B cell (primary cell): ENCODE data around the gene MRPL24. TPM values are rescaled to one million over a fixed set of nuclear protein-coding genes. Genes with fewer than 3 reads are reported as not detected.

Experiments used
- ATAC-seq: fragments of 200-7000 bp; cut with Tn5 transposase; one replicate; pipeline ENCODE4 v1.10.0; 2021; ENCODE audit warnings: low read depth, mild to moderate bottlenecking, moderate number of reproducible peaks, moderate library complexity
- CTCF ChIA-PET: fragments of 350-600 bp; sonication (Branson Sonifier 250); formaldehyde crosslinking; loops from one replicate; lab custom pipeline; 2021; ENCODE audit warnings: antibody characterized with exemption, inconsistent platforms; lab: Charles Lee
- POLR2A ChIA-PET: fragments of 350-600 bp; sonication (Branson Sonifier 250); formaldehyde crosslinking; loops from one replicate; lab custom pipeline; 2021; ENCODE audit warnings: antibody characterized with exemption; lab: Charles Lee
- DNase-seq: peaks from one replicate; pipeline ENCODE4 v3.0.0; 2013
- H2AFZ ChIP-seq: 2 replicates; pipeline ENCODE4 v1.6.1; 2012; ENCODE audit warnings: mild to moderate bottlenecking, low read depth, low read length; ENCODE audit not compliant: insufficient read depth, poor library complexity, severe bottlenecking
- H3K27ac ChIP-seq, 2 donors: 1 replicate in 1 of 2; 2 replicates in 1 of 2; pipeline ENCODE4 v1.5.1; 2012 to 2013; ENCODE audit warnings: low read length in 2 of 2, mild to moderate bottlenecking in 2 of 2, moderate library complexity in 1 of 2
- H3K27me3 ChIP-seq, 4 experiments: fragments of 200-600 bp in 1 of 4; sonication (generic) in 1 of 4; replicated peaks in 1 of 4; 1 replicate in 2 of 4; 2 replicates in 2 of 4; pipeline versions ENCODE4 v1.6.1 to v1.7.0; 2013 to 2016; ENCODE audit warnings: low read length in 3 of 4, mild to moderate bottlenecking in 2 of 4, mixed read lengths in 1 of 4, moderate library complexity in 1 of 4; ENCODE audit not compliant: insufficient read depth in 4 of 4, control insufficient read depth in 3 of 4; ENCODE audit errors: control extremely low read depth in 1 of 4
- H3K36me3 ChIP-seq, 2 experiments: replicated peaks in 1 of 2; 1 replicate in 1 of 2; 2 replicates in 1 of 2; pipeline versions ENCODE4 v1.6.1 to v1.7.1; 2013; ENCODE audit warnings: low read length in 1 of 2; ENCODE audit not compliant: insufficient read depth in 2 of 2, control insufficient read depth in 1 of 2; ENCODE audit errors: control extremely low read depth in 1 of 2, extremely low read depth in 1 of 2
- H3K4me1 ChIP-seq, 2 donors: fragments of 200-600 bp in 1 of 2; sonication (generic) in 1 of 2; 1 replicate in 1 of 2; 2 replicates in 1 of 2; pipeline versions ENCODE4 v1.5.1 to v1.6.1; 2013 to 2017; ENCODE audit warnings: low read length in 2 of 2; ENCODE audit not compliant: control insufficient read depth in 2 of 2, insufficient read depth in 2 of 2
- H3K4me2 ChIP-seq: replicated peaks from 2 replicates; pipeline ENCODE3; 2012; ENCODE audit warnings: mild to moderate bottlenecking, low read depth, low read length; ENCODE audit not compliant: poor library complexity, severe bottlenecking
- H3K4me3 ChIP-seq, 5 experiments: fragments of 200-600 bp in 1 of 5; sonication (generic) in 1 of 5; 1 replicate in 3 of 5; 2 replicates in 2 of 5; pipeline versions ENCODE4 v1.5.1 to v1.7.0; 2011 to 2016; ENCODE audit warnings: low read length in 4 of 5, mild to moderate bottlenecking in 4 of 5, low read depth in 2 of 5, control low read depth in 1 of 5, moderate library complexity in 1 of 5; ENCODE audit not compliant: insufficient read depth in 1 of 5; ENCODE audit errors: control extremely low read depth in 1 of 5, extremely low read depth in 1 of 5
- H3K79me2 ChIP-seq: fragments of 200-600 bp; sonication (generic); one replicate; pipeline ENCODE4 v1.6.0; 2016; ENCODE audit warnings: low read length; ENCODE audit not compliant: control insufficient read depth, insufficient read depth
- H3K9ac ChIP-seq: fragments of 200-600 bp; sonication (generic); 2 replicates; pipeline ENCODE4 v1.6.1; 2017; ENCODE audit warnings: mild to moderate bottlenecking, low read length, moderate library complexity
- H3K9me3 ChIP-seq, 3 donors: one replicate each; pipeline versions ENCODE4 v1.6.1 to v1.7.1; 2013; ENCODE audit warnings: low read length in 2 of 3; ENCODE audit not compliant: control insufficient read depth in 2 of 3, insufficient read depth in 1 of 3; ENCODE audit errors: control extremely low read depth in 1 of 3
- H4K20me1 ChIP-seq: 2 replicates; pipeline ENCODE4 v1.6.0; 2012; ENCODE audit warnings: mild to moderate bottlenecking, low read length; ENCODE audit not compliant: insufficient read depth, control insufficient read depth, poor library complexity, severe bottlenecking
- H3K27ac Mint-ChIP-seq: one replicate; pipeline ENCODE4 v1.8.0; 2021; ENCODE audit warnings: mixed read lengths
- H3K27me3 Mint-ChIP-seq: one replicate; pipeline ENCODE4 v1.8.0; 2021; ENCODE audit warnings: mixed read lengths
- H3K4me1 Mint-ChIP-seq: one replicate; pipeline ENCODE4 v1.8.0; 2021; ENCODE audit warnings: mixed read lengths
- H3K4me3 Mint-ChIP-seq: one replicate; pipeline ENCODE4 v1.8.0; 2021; ENCODE audit warnings: mixed read lengths
- H3K9me3 Mint-ChIP-seq: one replicate; pipeline ENCODE4 v1.8.0; 2022; ENCODE audit warnings: mixed read lengths; ENCODE audit not compliant: insufficient read depth
- EZH2 ChIP-seq: IDR thresholded peaks from 2 replicates; pipeline ENCODE4 v1.6.1; 2012; ENCODE audit warnings: borderline replicate concordance, low read depth, mild to moderate bottlenecking, moderate library complexity, low read length; ENCODE audit not compliant: insufficient read depth, poor library complexity, severe bottlenecking
- WGBS: methylation state at CpG from one replicate; pipeline ENCODE4 v1.1.5; 2013; ENCODE audit warnings: missing lambda C conversion rate; ENCODE audit not compliant: insufficient coverage; 5-methylcytosine and 5-hydroxymethylcytosine counted together
- intact Hi-C: fragments of 100-400 bp; cut with micrococcal nuclease; formaldehyde crosslinking; loops from one replicate; pipeline ENCODE4 v1.10.0; 2022
- polyA plus RNA-seq: library from polyadenylated mRNA; depleted of rRNA; stranded (reverse); fragments of >200 nt; gene quantifications from 2 replicates; pipeline ENCODE4 v1.2.3, GENCODE V29; 2012
- total RNA-seq, 2 donors: library from RNA; stranded (reverse); fragments of 120-200 nt in 1 of 2; gene quantifications; 1 replicate in 1 of 2; 2 replicates in 1 of 2; pipeline versions ENCODE4 v1.2.3 to v1.2.4, GENCODE V29; 2013 to 2022
- TF ChIP-seq, protein P1 (sequence below): fragments of 200-600 bp; IDR thresholded peaks from one replicate; pipeline ENCODE4 v1.8.0; 2022; ENCODE audit warnings: antibody characterized with exemption, mild to moderate bottlenecking

The MRPL24 gene
- total and polyA plus RNA-seq, 2 donors (not counting 1 experiment from before 2014, with no cell fraction given) = 34.6 to 39.4 TPM

DNA sequence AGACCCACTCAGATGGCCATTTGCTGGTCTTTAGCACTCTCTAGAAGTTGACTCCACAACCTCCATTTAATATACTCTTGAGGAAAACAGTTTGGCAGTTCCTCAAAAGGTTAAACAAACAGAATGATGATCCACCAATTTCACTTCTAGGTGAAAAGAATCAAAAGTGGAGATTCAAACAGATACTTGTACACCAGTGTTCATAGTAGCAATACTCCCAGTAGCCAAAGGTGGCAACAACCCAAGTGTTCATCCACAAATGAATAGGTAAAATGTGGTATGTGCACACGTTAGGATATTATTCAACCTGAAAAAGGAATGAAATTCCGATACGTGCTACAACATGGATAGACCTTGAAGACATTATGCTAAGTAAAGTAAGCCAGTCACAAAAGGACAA, 32.7 kb upstream of the MRPL24 start:
- DNase-seq (no peak), ATAC-seq (no peak)
- no peaks in the 10 kb centered on the region for H3K27me3 Mint-ChIP-seq
- H3K36me3 ChIP-seq = peaks cover 5 to 30% of the 10 kb centered on the region in 2 experiments
- peaks cover 97% of the 10 kb centered on the region for H3K79me2 ChIP-seq
- H3K4me1 ChIP-seq = peaks cover 15 to 17% of the 10 kb centered on the region in 2 donors
- H3K27ac Mint-ChIP-seq = no peak overlapping the region
- no peaks in the 10 kb centered on the region for H3K27me3 ChIP-seq
- CTCF ChIA-PET = interaction anchor here (2.5 kb wide), 1 partner anchor 83 kb away, joined by 8 read pairs; no protein-coding TSS in a partner anchor
- no peak overlapping the region for H3K9ac ChIP-seq
- no peak overlapping the region for H2AFZ ChIP-seq
- H3K4me3 ChIP-seq = no peak overlapping the region
- H3K4me2 ChIP-seq = no peak overlapping the region
- intact Hi-C loops = no loop called here
- 89% methylated on average over 3 of the region's 3 CpGs for WGBS
- no peak for TF ChIP-seq EZH2
- TF ChIP-seq, protein P1, sequence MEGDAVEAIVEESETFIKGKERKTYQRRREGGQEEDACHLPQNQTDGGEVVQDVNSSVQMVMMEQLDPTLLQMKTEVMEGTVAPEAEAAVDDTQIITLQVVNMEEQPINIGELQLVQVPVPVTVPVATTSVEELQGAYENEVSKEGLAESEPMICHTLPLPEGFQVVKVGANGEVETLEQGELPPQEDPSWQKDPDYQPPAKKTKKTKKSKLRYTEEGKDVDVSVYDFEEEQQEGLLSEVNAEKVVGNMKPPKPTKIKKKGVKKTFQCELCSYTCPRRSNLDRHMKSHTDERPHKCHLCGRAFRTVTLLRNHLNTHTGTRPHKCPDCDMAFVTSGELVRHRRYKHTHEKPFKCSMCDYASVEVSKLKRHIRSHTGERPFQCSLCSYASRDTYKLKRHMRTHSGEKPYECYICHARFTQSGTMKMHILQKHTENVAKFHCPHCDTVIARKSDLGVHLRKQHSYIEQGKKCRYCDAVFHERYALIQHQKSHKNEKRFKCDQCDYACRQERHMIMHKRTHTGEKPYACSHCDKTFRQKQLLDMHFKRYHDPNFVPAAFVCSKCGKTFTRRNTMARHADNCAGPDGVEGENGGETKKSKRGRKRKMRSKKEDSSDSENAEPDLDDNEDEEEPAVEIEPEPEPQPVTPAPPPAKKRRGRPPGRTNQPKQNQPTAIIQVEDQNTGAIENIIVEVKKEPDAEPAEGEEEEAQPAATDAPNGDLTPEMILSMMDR = no peak
- H3K4me3 Mint-ChIP-seq = no peak overlapping the region
- H3K27ac ChIP-seq = no peak overlapping the region
- POLR2A ChIA-PET = no interaction called here
- H4K20me1 ChIP-seq = peaks cover 60% of the 10 kb centered on the region
- H3K4me1 Mint-ChIP-seq = peaks cover 63% of the 10 kb centered on the region
- H3K9me3 Mint-ChIP-seq = no peaks in the 10 kb centered on the region
- no peaks in the 10 kb centered on the region for H3K9me3 ChIP-seq

DNA sequence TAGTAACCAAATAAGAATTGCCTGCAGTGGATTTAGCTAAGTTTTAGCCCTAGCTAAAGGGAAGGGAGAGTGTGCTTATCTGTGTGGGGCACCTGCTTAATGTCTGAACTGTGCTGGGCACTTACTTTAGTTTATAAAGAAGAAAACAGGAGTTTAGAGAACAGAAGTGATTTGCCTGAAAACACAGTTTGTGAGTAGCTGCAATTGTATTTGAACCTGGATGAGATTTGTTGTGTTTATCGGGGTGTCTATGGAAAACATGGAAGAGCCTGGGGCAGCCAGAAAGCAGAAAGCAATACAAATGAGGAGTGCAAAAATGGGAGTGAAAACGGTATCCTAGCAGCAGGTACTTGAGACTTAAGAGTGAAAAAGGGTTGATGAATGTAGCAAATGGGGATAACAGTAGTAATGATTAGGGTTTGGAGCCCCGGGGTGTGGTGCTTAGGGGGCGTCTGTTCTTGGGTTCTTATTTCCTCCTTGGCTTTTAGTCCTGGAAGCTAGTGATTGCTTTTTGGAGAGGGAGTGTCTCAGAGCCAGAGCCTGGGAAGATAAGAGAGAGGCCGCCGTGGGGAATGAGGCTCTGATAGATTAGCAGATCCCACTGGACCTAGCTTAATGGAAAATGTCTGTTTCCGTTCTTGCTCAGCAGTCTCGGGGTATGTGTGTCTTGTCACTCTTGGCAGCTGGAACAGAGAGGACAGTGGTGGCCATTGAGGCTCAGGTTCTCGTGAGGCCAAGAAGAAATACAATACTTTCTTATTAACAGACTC, 32.0 kb upstream of the MRPL24 start:
- POLR2A ChIA-PET = no interaction called here
- H3K79me2 ChIP-seq = peaks cover 97% of the 10 kb centered on the region
- H3K27ac Mint-ChIP-seq = no peak overlapping the region
- WGBS = 92% methylated on average over 7 of the region's 9 CpGs
- no peaks in the 10 kb centered on the region for H3K9me3 Mint-ChIP-seq
- no peaks in the 10 kb centered on the region for H3K27me3 Mint-ChIP-seq
- ATAC-seq (no peak), DNase-seq (no peak)
- H3K4me3 Mint-ChIP-seq = no peak overlapping the region
- CTCF ChIA-PET = interaction anchor here (2.5 to 9.0 kb wide), 2 partner anchors 45 to 82 kb away, joined by 8 to 87 read pairs; partner anchors contain the start of genes ISG20L2 and METTL25B
- TF ChIP-seq EZH2 = no peak
- TF ChIP-seq, protein P1 = no peak
- peaks cover 60% of the 10 kb centered on the region for H4K20me1 ChIP-seq
- H3K4me2 ChIP-seq = no peak overlapping the region
- H3K4me1 ChIP-seq = peaks cover 21 to 22% of the 10 kb centered on the region in 2 donors
- H3K27ac ChIP-seq = no peak overlapping the region
- no peaks in the 10 kb centered on the region for H3K27me3 ChIP-seq
- H3K4me3 ChIP-seq = no peak overlapping the region
- H2AFZ ChIP-seq = no peak overlapping the region
- peaks cover 65% of the 10 kb centered on the region for H3K4me1 Mint-ChIP-seq
- no peak overlapping the region for H3K9ac ChIP-seq
- no peaks in the 10 kb centered on the region for H3K9me3 ChIP-seq
- H3K36me3 ChIP-seq = peaks cover 5 to 27% of the 10 kb centered on the region in 2 experiments
- intact Hi-C loops = no loop called here
